K562 (cell line): Measurements from ENCODE around the gene LRRC8C. TPM values are rescaled to one million over a fixed set of nuclear protein-coding genes. Genes with fewer than 3 reads are reported as not detected.
A peak's percentile ranks its signal among the peaks of the same experiment; 100 is the strongest.

Experiments used
- ATAC-seq: fragments of 200-7000 bp; cut with Tn5 transposase; 3 replicates; pipeline ENCODE4 v1.9.1; 2020; ENCODE audit warnings: moderate library complexity
- BruUV-seq: library from RNA; stranded (reverse); fragments of 400-500 nt; replicated peaks from 2 replicates; lab custom pipeline; 2021; lab: Mats Ljungman, UMichigan
- CTCF ChIA-PET: fragments of 300-600 bp; formaldehyde crosslinking; extraction: SDS; loops from one replicate; lab custom pipeline; 2021; ENCODE audit warnings: low intra/inter-chr PET ratio; lab: Yijun Ruan, JAX
- POLR2A ChIA-PET: fragments of 300-600, 350-650 bp; sonication (Branson Sonifier 250); formaldehyde crosslinking; extraction: SDS; loops from one replicate; lab custom pipeline; 2021; ENCODE audit warnings: antibody characterized with exemption, inconsistent platforms; lab: Yijun Ruan, JAX
- DNase-seq, 4 experiments: peaks; one replicate each; pipeline versions ENCODE4 v3.0.0 to v3.0.0-alpha.2; 2011 to 2018; ENCODE audit warnings: low spot score in 3 of 4, mixed read lengths in 3 of 4; ENCODE audit errors: extremely low read depth in 1 of 4
- FAIRE-seq: peaks from 2 replicates; lab custom pipeline; 2011; peaks lifted over from hg19 to GRCh38; lab: Jason Lieb, UNC
- H2AFZ ChIP-seq: 2 replicates; pipeline ENCODE4 v1.6.0; 2011; ENCODE audit warnings: low read depth, low read length, control low read depth, inconsistent platforms
- H3K27ac ChIP-seq: fragments of 200-600 bp; 3 replicates; pipeline ENCODE4 v1.8.0; 2011; ENCODE audit warnings: low read depth, mild to moderate bottlenecking, control low read depth, inconsistent platforms, low read length, moderate library complexity, mixed read lengths; ENCODE audit errors: extremely low read depth
- H3K27me3 ChIP-seq, 2 experiments: fragments of 300-600 bp in 1 of 2; 2 replicates in 1 of 2; 3 replicates in 1 of 2; pipeline versions ENCODE4 v1.6.0 to v1.8.0; 2011; ENCODE audit warnings: inconsistent platforms in 2 of 2, low read length in 2 of 2, mild to moderate bottlenecking in 1 of 2, mixed read lengths in 1 of 2, moderate library complexity in 1 of 2; ENCODE audit not compliant: control insufficient read depth in 2 of 2, insufficient read depth in 2 of 2
- H3K36me3 ChIP-seq: fragments of 300-600 bp; 3 replicates; pipeline ENCODE4 v1.8.0; 2011; ENCODE audit warnings: mild to moderate bottlenecking, low read length, inconsistent platforms; ENCODE audit not compliant: control insufficient read depth, insufficient read depth
- H3K4me1 ChIP-seq, 2 experiments: fragments of 200-600 bp in 1 of 2; replicated peaks in 1 of 2; 2 replicates in 1 of 2; 3 replicates in 1 of 2; pipeline versions ENCODE4 v1.5.1 to v1.8.0; 2011; ENCODE audit warnings: inconsistent platforms in 2 of 2, low read length in 2 of 2, mild to moderate bottlenecking in 1 of 2, mixed read lengths in 1 of 2, moderate library complexity in 1 of 2; ENCODE audit not compliant: control insufficient read depth in 2 of 2, insufficient read depth in 2 of 2
- H3K4me2 ChIP-seq: 2 replicates; pipeline ENCODE4 v1.6.1; 2011; ENCODE audit warnings: low read length, control low read depth, inconsistent platforms, mixed read lengths; ENCODE audit not compliant: insufficient read depth
- H3K4me3 ChIP-seq: fragments of 200-600 bp; sonication (generic), shearing (Covaris generic); 2 replicates; pipeline ENCODE4 v1.5.1; 2016; ENCODE audit warnings: control low read depth, inconsistent platforms
- H3K79me2 ChIP-seq: fragments of 200-600 bp; 3 replicates; pipeline ENCODE4 v1.8.0; 2011; ENCODE audit warnings: low read length, inconsistent platforms; ENCODE audit not compliant: control insufficient read depth, insufficient read depth
- H3K9ac ChIP-seq, 2 experiments: 2 replicates each; pipeline versions ENCODE4 v1.6.0 to v1.6.1; 2011; ENCODE audit warnings: low read depth in 2 of 2, low read length in 2 of 2, control low read depth in 1 of 2, inconsistent platforms in 1 of 2, mild to moderate bottlenecking in 1 of 2, mixed read lengths in 1 of 2; ENCODE audit not compliant: insufficient read depth in 1 of 2
- H3K9me1 ChIP-seq: one replicate; pipeline ENCODE4 v1.6.0; 2011; ENCODE audit warnings: inconsistent platforms, mild to moderate bottlenecking, low read length, moderate library complexity; ENCODE audit not compliant: control insufficient read depth, insufficient read depth
- H3K9me3 ChIP-seq: replicated peaks from 2 replicates; pipeline ENCODE4 v1.5.1; 2011; ENCODE audit warnings: low read depth, low read length, inconsistent platforms; ENCODE audit not compliant: control insufficient read depth, insufficient read depth
- H4K20me1 ChIP-seq: replicated peaks from 2 replicates; pipeline ENCODE4 v1.6.1; 2011; ENCODE audit warnings: low read length, inconsistent platforms, mixed read lengths; ENCODE audit not compliant: control insufficient read depth, insufficient read depth
- ARNT ChIP-seq, 2 experiments: fragments of 450-650 bp; IDR thresholded peaks; 2 replicates each; pipeline ENCODE4 v1.6.1; 2016; ENCODE audit warnings: mild to moderate bottlenecking in 1 of 2
- FOXA3 ChIP-seq, 2 experiments: fragments of 450-650 bp in 1 of 2; sonication (generic) in 1 of 2; formaldehyde crosslinking; IDR thresholded peaks in 1 of 2; conservative IDR thresholded peaks in 1 of 2; 2 replicates each; pipeline versions ENCODE4 v1.4.0 to v1.8.0; 2020 to 2022; ENCODE audit warnings: mild to moderate bottlenecking in 2 of 2, missing genetic modification reagents in 1 of 2
- HDAC1 ChIP-seq, 2 experiments: fragments of 450-650 bp; IDR thresholded peaks; 2 replicates each; pipeline ENCODE4 v1.6.1; 2016 to 2017; ENCODE audit warnings: inconsistent platforms in 1 of 2, mild to moderate bottlenecking in 1 of 2, moderate library complexity in 1 of 2
- ILF3 ChIP-seq: fragments of 450-650 bp; IDR thresholded peaks from 2 replicates; pipeline ENCODE4 v1.6.1; 2018; ENCODE audit warnings: antibody characterized with exemption, mild to moderate bottlenecking, moderate library complexity, borderline replicate concordance
- LEF1 ChIP-seq: fragments of 450-650 bp; IDR thresholded peaks from 2 replicates; pipeline ENCODE4 v1.6.1; 2016; ENCODE audit warnings: mild to moderate bottlenecking
- MIER1 ChIP-seq: fragments of 450-650 bp; IDR thresholded peaks from 2 replicates; pipeline ENCODE4 v1.6.1; 2016; ENCODE audit warnings: antibody characterized with exemption, mild to moderate bottlenecking, low read depth
- RNF2 ChIP-seq: sonication (generic); IDR thresholded peaks from 2 replicates; pipeline ENCODE4 v1.6.1; 2016
- RREB1 ChIP-seq: fragments of 250-450 bp; sonication (Bioruptor Pico); IDR thresholded peaks from 2 replicates; pipeline ENCODE4 v1.4.0; 2020
- SREBF1 ChIP-seq: fragments of 150-350 bp; IDR thresholded peaks from 2 replicates; pipeline ENCODE4 v1.6.1; 2014; ENCODE audit warnings: antibody characterized with exemption, low read depth, low read length, borderline replicate concordance
- TBL1XR1 ChIP-seq, 2 experiments: IDR thresholded peaks; 2 replicates each; pipeline ENCODE4 v1.6.1; 2012; ENCODE audit warnings: improper control_type of control experiment in 2 of 2, low read length in 2 of 2, mild to moderate bottlenecking in 1 of 2
- TCF7L2 ChIP-seq: fragments of 150-350 bp; IDR thresholded peaks from 2 replicates; pipeline ENCODE4 v1.6.1; 2016; ENCODE audit warnings: low read depth, mild to moderate bottlenecking, low read length, moderate library complexity
- ZBTB2 ChIP-seq: fragments of 450-650 bp; IDR thresholded peaks from 2 replicates; pipeline ENCODE4 v1.6.1; 2016; ENCODE audit warnings: antibody characterized with exemption
- ZC3H8 ChIP-seq: fragments of 450-650 bp; IDR thresholded peaks from 2 replicates; pipeline ENCODE4 v1.6.1; 2017
- ZNF253 ChIP-seq: fragments of 250-450 bp; sonication (Bioruptor Pico); conservative IDR thresholded peaks from 2 replicates; pipeline ENCODE4 v1.6.1; 2021; ENCODE audit warnings: mild to moderate bottlenecking
- ZNF696 ChIP-seq: fragments of 250-450 bp; sonication (Bioruptor Pico); conservative IDR thresholded peaks from 2 replicates; pipeline ENCODE4 v1.4.0; 2020; ENCODE audit warnings: mild to moderate bottlenecking, moderate library complexity
- ZNF780A ChIP-seq: fragments of 250-450 bp; sonication (Bioruptor Pico); IDR thresholded peaks from 2 replicates; pipeline ENCODE4 v1.5.0; 2021; ENCODE audit warnings: mild to moderate bottlenecking
- WGBS: fragments of 100-300 bp; shearing (Covaris generic); methylation state at CpG from one replicate; pipeline ENCODE4 v1.1.6; 2016; ENCODE audit warnings: low coverage, mixed read lengths; ENCODE audit not compliant: insufficient coverage; ENCODE audit errors: missing lambda C conversion rate; 5-methylcytosine and 5-hydroxymethylcytosine counted together
- in situ Hi-C: fragments of 300-500 bp; cut with MboI; formaldehyde crosslinking; loops from 4 replicates; pipeline ENCODE4 v1.15.0; 2018; ENCODE audit warnings: inconsistent platforms, mixed read lengths
- intact Hi-C: fragments of 100-400 bp; cut with micrococcal nuclease; formaldehyde crosslinking; loops from 2 replicates; pipeline ENCODE4 v1.14.2; 2022
- polyA plus RNA-seq, 8 experiments: library from polyadenylated mRNA; depleted of rRNA in 4 of 8; stranded (reverse) in 5 of 8; unstranded in 3 of 8; fragments of >200 nt; fragmentation: Nextera tagmentation in 2 of 8; fragmentation: Illumina TruSeq in 1 of 8; extraction: Ambion mirVana in 2 of 8; extraction: Trizol in 1 of 8; gene quantifications; 2 replicates each; pipeline versions ENCODE4 v1.2.1 to v1.2.3, GENCODE V29; 2011 to 2014; ENCODE audit warnings: inconsistent platforms in 1 of 8, missing spikeins in 1 of 8
- total RNA-seq, 7 experiments: library from RNA; depleted of rRNA in 6 of 7; stranded (reverse); fragments of >200 nt in 6 of 7; fragmentation: Illumina TruSeq in 2 of 7; extraction: Trizol in 2 of 7; gene quantifications; 2 replicates each; pipeline versions ENCODE4 v1.2.1 to v1.2.3, GENCODE V29; 2011 to 2021; ENCODE audit warnings: low replicate concordance in 1 of 7

LRRC8C gene
- total and polyA plus RNA-seq, 9 of the 15 experiments (the other 6 are each of a cell fraction or from before 2014, with no cell fraction given) = 1.00 to 12.5 (median 4.5) TPM

- Histone ChIP-seq H3K9me1 (no peaks in the 10 kb centered on the region), H4K20me1 (no peaks in the 10 kb centered on the region), H2AFZ (no peak overlapping the region), H3K4me3 (no peak overlapping the region), H3K79me2 (no peaks in the 10 kb centered on the region), H3K36me3 (no peaks in the 10 kb centered on the region), H3K4me2 (no peak overlapping the region), H3K9ac (no peak overlapping the region; a peak in 1 of 4 replicates), H3K27ac (no peak overlapping the region), H3K27me3 (no peaks in the 10 kb centered on the region), H3K9me3 (no peaks in the 10 kb centered on the region), H3K4me1 (peaks cover 12 to 14% of the 10 kb centered on the region in 2 experiments)
- WGBS = 63% methylated on average over 14 of the region's 14 CpGs
- ATAC-seq (peak; percentile 36), DNase-seq (no peak), FAIRE-seq (no peak)
- ChIA-PET POLR2A (interaction anchor here (0.6 kb wide), 2 partner anchors 69 to 195 kb away, joined by 3 to 6 read pairs; no protein-coding TSS in a partner anchor), CTCF (no interaction called here)
- no TSS peak for BruUV-seq
- intact Hi-C loops = no loop called here
- in situ Hi-C loops = loop anchor here (10.0 kb wide), 1 partner anchor 635 kb away; no protein-coding TSS in a partner anchor
- TF ChIP-seq ZC3H8 (no peak), ZNF696 (CRISPR knock-in tag) (no peak), SREBF1 (no peak), ZNF253 (CRISPR knock-in tag) (no peak), RNF2 (no peak), ARNT (IDR thresholded peaks at IDR 0.05) (no peak), ILF3 (no peak), LEF1 (no peak), FOXA3 (CRISPR knock-in tag; conservative IDR thresholded peaks at IDR 0.05 in 1 of 2, IDR thresholded peaks at IDR 0.05 in 1 of 2) (no peak), MIER1 (no peak), RREB1 (CRISPR knock-in tag) (no peak), ZBTB2 (no peak), ZNF780A (CRISPR knock-in tag) (no peak), HDAC1 (IDR thresholded peaks at IDR 0.05) (no peak), TCF7L2 (no peak), TBL1XR1 (IDR thresholded peaks at IDR 0.05; ENCODE audit: low read length in 2 of 2) (no peak)
These were observed 23.0 kb upstream of the LRRC8C start for GRCh38 chr1:89609781-89610456.
